Ovary (tissue), 3 donors: ENCODE measurements around the gene STS.

Experiments
- EP300 ChIP-seq: sonication (generic); formaldehyde crosslinking; IDR thresholded peaks from one replicate; pipeline ENCODE4 v1.6.1; 2017; ENCODE audit warnings: antibody characterized with exemption
- POLR2A ChIP-seq: fragments of 450-650 bp; IDR thresholded peaks from one replicate; pipeline ENCODE4 v1.6.1; 2017; ENCODE audit warnings: antibody characterized with exemption, mild to moderate bottlenecking, moderate library complexity
- TF ChIP-seq, protein P1 (sequence below), 3 donors: fragments of 450-650 bp in 2 of 3; fragments of 200-600 bp in 1 of 3; IDR thresholded peaks; one replicate each; pipeline versions ENCODE4 v1.5.1 to v1.8.0; 2016 to 2022; ENCODE audit warnings: antibody characterized with exemption in 3 of 3, mild to moderate bottlenecking in 1 of 3
- donor health status: DM: no; HTN: no; CAD: no.

DNA sequence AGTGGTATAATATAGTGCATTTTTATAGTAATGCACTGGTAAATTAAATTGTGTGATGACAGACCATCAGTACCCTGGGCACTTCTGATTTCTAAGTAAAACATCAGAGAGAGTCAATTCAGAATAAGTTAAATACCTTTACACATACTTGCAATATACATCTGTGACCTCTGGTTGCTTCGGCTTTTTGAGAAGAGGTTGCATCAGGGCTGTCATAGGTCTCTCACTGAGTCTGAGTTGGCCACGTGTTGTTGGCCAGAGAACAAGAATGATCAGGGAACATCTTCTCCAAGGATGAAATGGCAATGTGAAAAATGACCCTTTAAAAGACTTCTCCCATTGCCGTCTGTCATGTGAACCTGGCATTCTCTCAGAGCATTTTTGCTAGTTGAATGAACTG, 37.3 kb downstream of the STS start:
- TF ChIP-seq, protein P1, sequence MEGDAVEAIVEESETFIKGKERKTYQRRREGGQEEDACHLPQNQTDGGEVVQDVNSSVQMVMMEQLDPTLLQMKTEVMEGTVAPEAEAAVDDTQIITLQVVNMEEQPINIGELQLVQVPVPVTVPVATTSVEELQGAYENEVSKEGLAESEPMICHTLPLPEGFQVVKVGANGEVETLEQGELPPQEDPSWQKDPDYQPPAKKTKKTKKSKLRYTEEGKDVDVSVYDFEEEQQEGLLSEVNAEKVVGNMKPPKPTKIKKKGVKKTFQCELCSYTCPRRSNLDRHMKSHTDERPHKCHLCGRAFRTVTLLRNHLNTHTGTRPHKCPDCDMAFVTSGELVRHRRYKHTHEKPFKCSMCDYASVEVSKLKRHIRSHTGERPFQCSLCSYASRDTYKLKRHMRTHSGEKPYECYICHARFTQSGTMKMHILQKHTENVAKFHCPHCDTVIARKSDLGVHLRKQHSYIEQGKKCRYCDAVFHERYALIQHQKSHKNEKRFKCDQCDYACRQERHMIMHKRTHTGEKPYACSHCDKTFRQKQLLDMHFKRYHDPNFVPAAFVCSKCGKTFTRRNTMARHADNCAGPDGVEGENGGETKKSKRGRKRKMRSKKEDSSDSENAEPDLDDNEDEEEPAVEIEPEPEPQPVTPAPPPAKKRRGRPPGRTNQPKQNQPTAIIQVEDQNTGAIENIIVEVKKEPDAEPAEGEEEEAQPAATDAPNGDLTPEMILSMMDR (IDR thresholded peaks at IDR 0.05): no peak
- no peak for TF ChIP-seq EP300
- no peak for TF ChIP-seq POLR2A
